HG03354 (cell line): ENCODE measurements around the gene SMPDL3B.
"Not testable (repeated sequence)": the region's sequence is repeated elsewhere in the genome, so short reads cannot be mapped to it uniquely, and the experiment has no call there.

Source experiments
- ATAC-seq: cut with Tn5 transposase; IDR thresholded peaks from one replicate; pipeline ENCODE4 v1.9.1; 2021; ENCODE audit warnings: mild to moderate bottlenecking; ENCODE audit not compliant: unreplicated experiment, poor library complexity, severe bottlenecking

SMPDL3B gene

GRCh38 chr1:27967106-27967883, 32.5 kb downstream of the SMPDL3B start:
- no peak for ATAC-seq

GRCh38 chr1:27967884-27968466, 33.2 kb downstream of the SMPDL3B start:
- ATAC-seq, result no peak

GRCh38 chr1:27968692-27969091, 33.9 kb downstream of the SMPDL3B start:
- no peak for ATAC-seq

GRCh38 chr1:27970401-27970800, 35.6 kb downstream of the SMPDL3B start:
- no peak for ATAC-seq

GRCh38 chr1:27971674-27972073, 36.9 kb downstream of the SMPDL3B start:
- no peak for ATAC-seq

- ATAC-seq, result no peak
These were observed 37.3 kb downstream of the SMPDL3B start for GRCh38 chr1:27972141-27972540.

- ATAC-seq, result no peak
These were observed 39.1 kb downstream of the SMPDL3B start for GRCh38 chr1:27973771-27974416.

- ATAC-seq, result no peak
These were observed 39.6 kb downstream of the SMPDL3B start for GRCh38 chr1:27974417-27974781.

GRCh38 chr1:27979151-27979858, 44.5 kb downstream of the SMPDL3B start:
- ATAC-seq, result no peak

GRCh38 chr1:27979859-27980201, 45.0 kb downstream of the SMPDL3B start:
- ATAC-seq, result no peak

GRCh38 chr1:27980216-27980845, 45.5 kb downstream of the SMPDL3B start:
- no peak for ATAC-seq

- no peak for ATAC-seq
These were observed 46.3 kb downstream of the SMPDL3B start for GRCh38 chr1:27981145-27981544.

- ATAC-seq, result no peak
These were observed 56.2 kb downstream of the SMPDL3B start for GRCh38 chr1:27990920-27991537.

GRCh38 chr1:27992276-27992675, 57.5 kb downstream of the SMPDL3B start:
- no peak for ATAC-seq

- no peak for ATAC-seq
These were observed 58.4 kb downstream of the SMPDL3B start for GRCh38 chr1:27993241-27993640.

GRCh38 chr1:27994060-27994459, 59.3 kb downstream of the SMPDL3B start:
- ATAC-seq, result no peak

- not testable (repeated sequence) for ATAC-seq
These were observed 59.7 kb downstream of the SMPDL3B start for GRCh38 chr1:27994526-27994925.

GRCh38 chr1:27999055-27999454, 64.3 kb downstream of the SMPDL3B start:
- ATAC-seq, result no peak

- no peak for ATAC-seq
These were observed 67.8 kb downstream of the SMPDL3B start for GRCh38 chr1:28002600-28002999.

- ATAC-seq, result not testable (repeated sequence)
These were observed 68.3 kb downstream of the SMPDL3B start for GRCh38 chr1:28003117-28003516.
